Glutamatergic neuron (in vitro differentiated cells): Measurements from ENCODE around the gene CD109. TPM values are rescaled to one million over a fixed set of nuclear protein-coding genes. Genes with fewer than 3 reads are reported as not detected.
A peak's percentile ranks its signal among the peaks of the same experiment; 100 is the strongest.
"Not testable (repeated sequence)": the region's sequence is repeated elsewhere in the genome, so short reads cannot be mapped to it uniquely, and the experiment has no call there.

Source experiments
- DNase-seq: peaks from one replicate; pipeline ENCODE4 v3.0.0; 2022
- H3K27ac Mint-ChIP-seq: one replicate; pipeline ENCODE4 v1.8.0; 2020; ENCODE audit warnings: mild to moderate bottlenecking, mixed read lengths, inconsistent platforms; ENCODE audit not compliant: unreplicated experiment
- H3K27me3 Mint-ChIP-seq: one replicate; pipeline ENCODE4 v1.8.0; 2020; ENCODE audit warnings: mild to moderate bottlenecking, moderate library complexity, mixed read lengths, inconsistent platforms; ENCODE audit not compliant: unreplicated experiment
- H3K36me3 Mint-ChIP-seq: one replicate; pipeline ENCODE4 v1.8.0; 2020; ENCODE audit warnings: mild to moderate bottlenecking, mixed read lengths, inconsistent platforms; ENCODE audit not compliant: unreplicated experiment
- H3K4me1 Mint-ChIP-seq: one replicate; pipeline ENCODE4 v1.8.0; 2020; ENCODE audit warnings: mild to moderate bottlenecking, low read depth, mixed read lengths, inconsistent platforms; ENCODE audit not compliant: unreplicated experiment
- H3K4me3 Mint-ChIP-seq: one replicate; pipeline ENCODE4 v1.8.0; 2020; ENCODE audit warnings: mild to moderate bottlenecking, mixed read lengths, inconsistent platforms; ENCODE audit not compliant: unreplicated experiment
- H3K9me3 Mint-ChIP-seq: one replicate; pipeline ENCODE4 v1.8.0; 2020; ENCODE audit warnings: mild to moderate bottlenecking, moderate library complexity, mixed read lengths, inconsistent platforms; ENCODE audit not compliant: unreplicated experiment
- CTCF ChIP-seq: fragments of 200-600 bp; sonication (generic); IDR thresholded peaks from one replicate; pipeline ENCODE4 v1.5.0; 2021; ENCODE audit not compliant: partially characterized antibody, unreplicated experiment
- total RNA-seq: library from RNA; stranded (reverse); fragmentation: NEBNext Ultra II Directional; extraction: Animal tissue kit (Norgen Biotek cat#: 25700); gene quantifications from one replicate; pipeline ENCODE4 v1.2.1, GENCODE V29; 2021; ENCODE audit not compliant: unreplicated experiment

The CD109 gene
- total RNA-seq, 1 donor from 2014 or later, result 0.49 TPM

DNA sequence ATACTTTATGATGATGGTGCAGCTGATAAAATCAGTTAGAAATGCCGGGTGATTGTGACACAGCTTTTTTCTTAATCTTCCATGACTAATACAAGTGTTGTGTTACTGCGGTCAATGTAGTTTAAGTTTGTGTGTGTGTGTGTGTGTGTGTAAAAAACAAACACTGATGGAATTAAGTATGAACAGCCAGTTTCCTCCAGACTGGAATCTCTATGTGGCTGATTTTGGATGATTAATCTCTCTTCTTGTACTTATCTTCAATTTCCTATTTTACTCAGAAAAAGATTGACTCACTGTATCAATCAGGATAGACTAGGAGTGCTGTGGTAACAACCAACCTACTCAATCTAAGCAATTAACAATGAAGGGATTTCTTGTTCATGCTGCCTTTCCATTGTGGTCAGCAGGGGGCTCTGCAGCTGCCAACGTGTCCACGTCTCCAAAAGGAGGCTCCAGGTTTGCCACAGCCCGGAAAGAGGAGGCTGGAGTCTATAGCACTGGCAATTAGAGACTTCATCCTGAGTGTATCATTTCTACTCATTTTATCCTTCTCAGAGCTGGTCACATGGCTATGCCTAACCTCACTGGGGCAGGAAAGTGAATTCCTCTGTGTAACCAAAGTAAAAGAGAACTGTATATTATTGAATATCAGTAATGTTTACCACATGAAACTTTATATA, 107.7 kb downstream of the CD109 start:
- DNase-seq, result peak; percentile 68
- H3K9me3 Mint-ChIP-seq, result no peaks in the 10 kb centered on the region
- no peaks in the 10 kb centered on the region for H3K27me3 Mint-ChIP-seq
- no peak overlapping the region for H3K27ac Mint-ChIP-seq
- no peak overlapping the region for H3K4me3 Mint-ChIP-seq
- peak; percentile 45 for TF ChIP-seq CTCF
- no peaks in the 10 kb centered on the region for H3K36me3 Mint-ChIP-seq
- no peaks in the 10 kb centered on the region for H3K4me1 Mint-ChIP-seq

DNA sequence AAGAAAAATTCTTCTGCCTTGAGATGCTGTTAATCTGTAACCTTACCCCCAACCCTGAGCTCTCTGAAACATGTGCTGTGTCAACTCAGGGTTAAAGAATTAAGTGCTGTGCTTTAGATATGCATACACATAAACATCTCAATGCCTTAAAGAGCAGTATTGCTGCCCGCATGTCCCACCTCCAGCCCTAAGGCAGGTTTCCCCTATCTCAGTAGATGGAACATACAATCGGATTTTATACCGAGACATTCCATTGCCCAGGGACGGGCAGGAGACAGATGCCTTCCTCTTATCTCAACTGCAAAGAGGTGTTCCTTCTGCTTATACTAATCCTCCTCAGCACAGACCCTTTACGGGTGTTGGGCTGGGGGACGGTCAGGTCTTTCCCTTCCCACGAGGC, 109.2 kb downstream of the CD109 start:
- H3K27ac Mint-ChIP-seq, H3K4me1 Mint-ChIP-seq, H3K27me3 Mint-ChIP-seq, H3K36me3 Mint-ChIP-seq, DNase-seq, H3K9me3 Mint-ChIP-seq, H3K4me3 Mint-ChIP-seq: not testable (repeated sequence)

DNA sequence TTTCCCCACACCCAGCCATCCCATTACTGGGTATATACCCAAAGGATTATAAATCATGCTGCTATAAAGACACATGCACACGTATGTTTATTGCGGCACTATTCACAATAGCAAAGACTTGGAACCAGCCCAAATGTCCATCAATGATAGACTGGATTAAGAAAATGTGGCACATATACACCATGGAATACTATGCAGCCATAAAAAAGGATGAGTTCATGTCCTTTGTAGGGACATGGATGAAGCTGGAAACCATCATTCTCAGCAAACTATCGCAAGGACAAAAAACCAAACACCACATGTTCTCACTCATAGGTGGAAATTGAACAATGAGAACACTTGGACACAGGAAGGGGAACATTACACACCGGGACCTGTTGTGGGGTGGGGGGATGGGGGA, 110.0 kb downstream of the CD109 start:
- DNase-seq, H3K36me3 Mint-ChIP-seq, H3K4me1 Mint-ChIP-seq, H3K27me3 Mint-ChIP-seq, H3K4me3 Mint-ChIP-seq, H3K9me3 Mint-ChIP-seq, H3K27ac Mint-ChIP-seq: not testable (repeated sequence)

DNA sequence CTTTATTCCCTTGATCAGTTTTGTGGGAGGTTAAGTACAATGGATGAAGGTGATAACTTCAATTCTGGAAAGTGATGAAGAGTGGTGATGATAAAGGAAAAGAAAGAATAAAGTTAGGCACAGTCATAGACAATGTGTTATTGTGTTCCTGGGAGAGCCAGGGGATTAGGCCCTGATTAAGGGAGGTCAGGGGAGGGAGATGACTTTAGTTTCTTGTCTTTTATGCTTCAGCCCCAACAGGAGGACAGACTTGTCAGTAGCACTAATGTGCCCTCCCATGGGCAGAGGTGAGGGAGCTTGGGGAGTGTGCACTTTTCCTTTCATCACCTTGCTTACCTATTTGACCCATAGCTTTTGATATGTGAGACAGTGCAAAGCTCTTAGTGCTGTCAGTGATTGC, 115.7 kb downstream of the CD109 start:
- H3K36me3 Mint-ChIP-seq, result no peaks in the 10 kb centered on the region
- DNase-seq, result no peak
- no peak for TF ChIP-seq CTCF
- no peaks in the 10 kb centered on the region for H3K27me3 Mint-ChIP-seq
- H3K9me3 Mint-ChIP-seq, result peaks cover under 1% of the 10 kb centered on the region
- H3K27ac Mint-ChIP-seq, result no peak overlapping the region
- H3K4me1 Mint-ChIP-seq, result no peaks in the 10 kb centered on the region
- no peak overlapping the region for H3K4me3 Mint-ChIP-seq

DNA sequence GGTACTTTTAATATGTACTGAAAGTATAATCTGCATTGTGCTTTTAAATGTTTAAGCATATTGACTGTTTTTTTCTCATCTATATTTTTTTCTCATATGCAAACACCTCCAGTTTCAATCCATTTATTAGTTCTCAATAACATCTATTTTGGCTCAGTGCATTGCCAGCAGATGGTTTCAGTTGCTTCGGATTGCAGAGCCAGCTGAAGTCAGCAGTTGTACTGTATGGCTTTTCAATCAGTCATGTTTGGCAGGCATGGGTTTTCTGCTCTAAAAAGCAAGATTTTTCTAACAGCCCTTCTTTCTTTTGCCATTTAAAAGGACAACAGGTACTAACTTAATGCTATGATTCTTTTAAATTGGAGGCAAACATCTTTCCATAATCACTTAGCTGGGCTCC, 121.2 kb downstream of the CD109 start:
- Mint-ChIP-seq H3K27ac (no peak overlapping the region), H3K36me3 (peaks cover 5% of the 10 kb centered on the region), H3K9me3 (peaks cover 1% of the 10 kb centered on the region), H3K27me3 (no peaks in the 10 kb centered on the region), H3K4me3 (no peak overlapping the region), H3K4me1 (no peaks in the 10 kb centered on the region)
- TF ChIP-seq CTCF, result no peak
- no peak for DNase-seq

DNA sequence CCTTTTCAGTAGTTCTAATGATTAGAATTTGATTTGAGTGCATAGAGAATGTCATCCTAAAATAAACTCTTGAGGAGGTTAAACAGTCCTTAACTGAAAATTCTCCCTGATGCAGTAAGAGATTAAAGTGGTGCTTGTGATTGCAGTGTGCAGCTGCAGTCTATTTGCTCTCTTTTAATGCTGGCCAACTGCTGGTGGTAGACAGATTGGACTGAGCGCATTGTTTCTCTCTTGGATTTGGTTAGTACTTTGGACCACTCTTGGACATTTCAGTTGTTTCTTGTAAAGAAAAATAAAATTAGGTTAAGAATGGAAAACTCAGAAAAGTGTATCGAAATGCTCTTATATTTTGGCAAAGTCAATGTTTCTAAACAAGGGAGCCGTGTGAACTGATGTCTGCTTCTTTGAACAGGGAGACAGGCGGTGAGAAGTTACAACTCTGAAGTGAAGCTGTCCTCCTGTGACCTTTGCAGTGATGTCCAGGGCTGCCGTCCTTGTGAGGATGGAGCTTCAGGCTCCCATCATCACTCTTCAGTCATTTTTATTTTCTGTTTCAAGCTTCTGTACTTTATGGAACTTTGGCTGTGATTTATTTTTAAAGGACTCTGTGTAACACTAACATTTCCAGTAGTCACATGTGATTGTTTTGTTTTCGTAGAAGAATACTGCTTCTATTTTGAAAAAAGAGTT, 127.2 kb downstream of the CD109 start:
- peaks cover 5% of the 10 kb centered on the region for H3K36me3 Mint-ChIP-seq
- H3K4me1 Mint-ChIP-seq, result no peaks in the 10 kb centered on the region
- no peak for DNase-seq
- TF ChIP-seq CTCF, result no peak
- H3K4me3 Mint-ChIP-seq, result no peak overlapping the region
- no peaks in the 10 kb centered on the region for H3K27me3 Mint-ChIP-seq
- no peaks in the 10 kb centered on the region for H3K9me3 Mint-ChIP-seq
- no peak overlapping the region for H3K27ac Mint-ChIP-seq
